ENCODE measurements around the gene CXCL12.

CXCL12 gene

GRCh38 chr10:44333511-44333910 is 51.4 kb downstream of the CXCL12 start:
- DNase-seq, result no peak

DNA sequence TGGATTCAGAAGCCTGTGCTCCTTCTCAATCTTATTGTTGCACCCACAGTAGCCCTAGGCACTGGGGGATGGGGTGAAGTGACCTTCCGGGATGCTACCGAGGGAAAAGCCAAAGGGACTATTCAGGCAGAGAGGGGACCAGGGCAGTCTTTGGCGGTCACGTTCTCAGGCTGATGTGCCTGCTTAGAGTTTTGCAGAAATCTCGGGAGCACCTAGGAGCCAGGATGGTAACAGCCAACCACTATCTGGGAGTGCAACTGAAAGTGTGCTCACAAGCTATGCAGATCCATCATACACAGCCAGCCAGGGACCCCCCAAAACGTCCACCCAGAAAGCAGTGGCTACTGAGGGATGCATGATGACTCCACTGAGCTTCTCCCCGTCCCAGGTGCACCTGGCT is 52.4 kb downstream of the CXCL12 start:
- DNase-seq, result no peak

- DNase-seq, result no peak
Measured at GRCh38 chr10:44330431-44330830, 54.5 kb downstream of the CXCL12 start.

DNA sequence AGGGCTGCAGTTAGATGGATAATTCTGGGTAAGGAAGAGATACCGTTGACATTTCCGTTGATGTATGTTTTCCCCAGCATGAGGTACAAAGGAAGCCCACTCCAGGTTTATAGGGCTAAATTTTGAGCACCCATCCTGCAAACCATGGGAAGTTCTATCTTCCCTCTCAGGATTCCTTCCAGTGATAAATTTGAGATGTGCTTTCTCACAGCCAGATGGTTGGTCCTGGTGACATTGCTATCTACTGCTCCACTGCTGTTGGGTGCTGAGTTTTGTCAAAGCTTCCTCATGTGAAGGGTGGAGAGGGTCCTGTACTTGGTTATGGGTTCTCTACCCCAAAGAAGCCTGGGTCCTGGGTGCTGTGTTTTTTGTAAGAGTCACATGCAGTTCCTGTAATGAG is 57.4 kb downstream of the CXCL12 start:
- no peak for DNase-seq
